GM04503 (cell line): ENCODE measurements around the gene PALLD.
"Not testable (repeated sequence)": the region's sequence is repeated elsewhere in the genome, so short reads cannot be mapped to it uniquely, and the experiment has no call there.

Source experiments
- DNase-seq: peaks from one replicate; pipeline ENCODE4 v3.0.0-alpha.2; 2012; ENCODE audit warnings: low read depth

Gene PALLD

GRCh38 chr4:168708108-168708507 lies 211.3 kb downstream of the PALLD start:
- no peak for DNase-seq

- DNase-seq: no peak
These were observed 213.6 kb downstream of the PALLD start for GRCh38 chr4:168710353-168710946.

DNA sequence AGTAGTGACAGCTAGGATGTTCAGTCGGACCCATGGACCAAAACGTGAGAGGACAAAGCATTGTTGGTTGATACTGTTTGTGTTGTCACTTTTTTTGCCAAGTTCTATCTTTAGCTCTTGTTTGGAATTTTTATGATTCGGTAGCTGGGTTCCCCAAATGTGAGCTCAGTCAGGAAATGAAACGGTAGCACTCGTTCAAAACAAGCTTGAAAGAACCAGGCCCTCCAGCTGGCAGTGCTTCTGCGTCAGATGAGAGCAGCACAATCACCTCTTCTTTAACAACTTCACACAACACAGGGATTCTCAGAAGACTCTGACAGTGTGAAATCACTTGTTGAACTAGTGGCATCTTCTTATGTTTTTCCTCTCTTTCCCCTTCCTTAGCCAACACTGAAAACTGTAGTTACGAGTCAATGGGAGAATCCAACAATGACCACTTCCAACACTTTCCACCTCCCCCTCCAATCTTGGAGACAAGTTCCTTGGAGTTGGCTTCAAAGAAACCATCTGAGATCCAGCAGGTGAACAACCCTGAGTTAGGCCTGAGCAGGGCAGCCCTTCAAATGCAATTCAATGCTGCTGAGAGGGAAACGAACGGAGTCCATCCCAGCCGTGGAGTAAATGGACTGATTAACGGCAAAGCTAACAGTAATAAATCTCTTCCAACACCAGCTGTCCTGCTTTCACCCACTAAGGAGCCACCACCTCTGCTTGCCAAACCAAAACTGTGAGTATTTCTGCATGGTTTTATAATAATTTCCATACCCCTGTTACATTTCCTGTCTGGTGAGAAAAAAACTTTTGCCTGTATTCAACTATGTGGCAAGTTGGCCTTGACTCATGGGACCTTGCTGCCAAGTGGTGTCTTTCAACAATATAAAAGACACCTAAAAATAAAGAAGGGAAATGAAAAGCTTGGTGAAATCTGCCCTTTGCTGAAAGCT lies 214.6 kb downstream of the PALLD start:
- DNase-seq: peak; percentile 77

- no peak for DNase-seq
These were observed 215.6 kb downstream of the PALLD start for GRCh38 chr4:168712316-168712890.

GRCh38 chr4:168713253-168713652 lies 216.4 kb downstream of the PALLD start:
- no peak for DNase-seq

- DNase-seq: no peak
These were observed 219.0 kb downstream of the PALLD start for GRCh38 chr4:168715896-168716295.

- no peak for DNase-seq
These were observed 219.7 kb downstream of the PALLD start for GRCh38 chr4:168716406-168717129.

DNA sequence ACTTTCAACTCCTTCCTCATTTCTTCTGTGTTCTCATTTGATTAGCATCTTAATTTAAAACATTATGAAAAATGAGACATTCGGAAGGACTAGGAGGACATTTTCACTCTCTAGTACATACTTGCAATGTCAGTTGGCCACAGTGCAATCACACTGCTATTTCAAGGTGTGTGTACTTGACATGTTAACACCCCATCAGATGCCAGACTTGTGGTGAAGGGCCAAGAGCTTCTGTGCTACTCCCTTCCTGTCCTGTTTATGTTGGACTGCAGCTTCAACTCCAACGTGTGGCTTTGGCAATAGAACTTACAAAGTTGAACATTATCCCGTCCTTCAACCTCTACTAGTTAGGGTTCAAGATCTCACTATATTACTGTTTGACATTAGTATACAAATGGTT lies 221.0 kb downstream of the PALLD start:
- DNase-seq: no peak

GRCh38 chr4:168719725-168720124 lies 222.9 kb downstream of the PALLD start:
- no peak for DNase-seq

DNA sequence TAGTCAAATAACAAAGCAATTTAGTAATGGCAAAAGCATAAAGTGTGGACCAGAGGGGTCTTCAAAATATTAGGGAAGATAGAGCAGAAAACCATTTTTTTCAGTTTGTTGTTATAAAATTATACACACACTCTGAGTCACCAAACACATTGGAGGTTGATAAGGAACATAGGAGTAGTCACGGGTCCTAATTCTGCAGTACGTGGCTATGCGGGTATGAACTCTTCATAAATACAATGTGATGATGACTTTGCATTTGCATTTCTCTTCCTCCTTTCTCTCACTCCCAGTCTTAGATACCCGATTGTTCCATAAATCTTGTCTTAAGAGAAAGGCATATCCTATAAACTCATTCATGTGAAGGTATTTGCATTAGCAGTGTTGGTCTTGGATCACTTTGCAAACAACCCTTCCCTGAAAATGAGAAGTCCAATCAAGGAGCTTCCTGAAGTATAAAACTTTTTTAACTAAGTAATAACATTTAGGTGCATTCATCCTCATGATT lies 223.6 kb downstream of the PALLD start:
- DNase-seq: no peak

DNA sequence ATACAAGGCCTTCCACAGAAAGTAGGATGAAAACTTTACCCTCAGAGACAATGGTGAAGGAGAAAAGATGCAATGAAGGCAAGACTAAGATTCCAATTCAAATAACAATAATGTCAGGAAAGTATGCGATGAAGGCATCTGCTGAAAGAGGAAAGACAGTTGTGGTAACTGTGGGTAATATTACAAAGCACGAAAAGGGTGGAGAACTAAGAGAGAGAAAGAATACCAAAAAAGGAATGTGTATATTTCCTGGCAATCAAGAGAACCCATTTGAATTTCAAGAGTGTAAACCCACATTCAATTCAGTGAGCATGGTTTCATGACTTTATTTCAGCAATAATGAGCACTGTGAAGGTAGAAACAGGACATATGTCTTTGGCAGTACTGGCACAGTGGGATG lies 225.5 kb downstream of the PALLD start:
- DNase-seq: no peak

DNA sequence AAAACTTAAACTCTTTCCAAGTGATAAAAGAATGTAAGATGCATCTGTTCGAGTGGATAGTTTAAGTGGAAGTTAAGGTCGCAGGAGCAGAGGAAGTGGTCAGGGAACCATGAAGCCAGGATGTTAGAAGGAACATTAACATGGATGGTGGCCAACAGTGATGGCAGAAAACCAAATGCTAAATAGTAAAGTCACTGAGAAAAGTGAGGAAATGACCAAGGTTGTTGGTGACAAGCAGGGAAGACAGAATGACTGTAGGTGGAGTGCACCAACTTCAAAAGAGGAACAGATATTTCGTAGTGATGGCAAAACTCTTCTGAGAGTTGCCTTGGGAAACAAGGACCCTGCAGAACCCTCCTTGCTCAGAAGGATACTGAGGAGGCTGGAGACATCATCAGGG lies 226.2 kb downstream of the PALLD start:
- DNase-seq: no peak

DNA sequence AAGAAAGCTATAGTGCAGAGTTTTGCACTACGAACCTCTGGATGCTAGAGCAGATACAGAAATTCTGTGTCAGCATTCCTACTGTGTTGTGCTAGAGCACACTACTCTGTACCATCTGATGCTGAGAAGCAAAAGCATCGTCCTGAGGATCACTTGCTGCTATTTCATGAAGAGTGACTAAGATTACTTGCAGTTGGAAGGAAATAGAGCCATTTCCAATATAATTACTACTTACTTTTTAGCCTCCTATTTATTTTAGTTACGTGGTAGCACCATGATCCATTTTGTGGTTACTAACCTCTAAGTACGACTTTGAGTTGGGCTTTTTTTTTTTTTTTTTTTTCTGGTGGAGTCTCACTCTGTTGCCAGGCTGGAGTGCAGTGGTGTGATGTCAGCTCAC lies 226.7 kb downstream of the PALLD start:
- DNase-seq: no peak

- no peak for DNase-seq
These were observed 227.4 kb downstream of the PALLD start for GRCh38 chr4:168724243-168724642.

DNA sequence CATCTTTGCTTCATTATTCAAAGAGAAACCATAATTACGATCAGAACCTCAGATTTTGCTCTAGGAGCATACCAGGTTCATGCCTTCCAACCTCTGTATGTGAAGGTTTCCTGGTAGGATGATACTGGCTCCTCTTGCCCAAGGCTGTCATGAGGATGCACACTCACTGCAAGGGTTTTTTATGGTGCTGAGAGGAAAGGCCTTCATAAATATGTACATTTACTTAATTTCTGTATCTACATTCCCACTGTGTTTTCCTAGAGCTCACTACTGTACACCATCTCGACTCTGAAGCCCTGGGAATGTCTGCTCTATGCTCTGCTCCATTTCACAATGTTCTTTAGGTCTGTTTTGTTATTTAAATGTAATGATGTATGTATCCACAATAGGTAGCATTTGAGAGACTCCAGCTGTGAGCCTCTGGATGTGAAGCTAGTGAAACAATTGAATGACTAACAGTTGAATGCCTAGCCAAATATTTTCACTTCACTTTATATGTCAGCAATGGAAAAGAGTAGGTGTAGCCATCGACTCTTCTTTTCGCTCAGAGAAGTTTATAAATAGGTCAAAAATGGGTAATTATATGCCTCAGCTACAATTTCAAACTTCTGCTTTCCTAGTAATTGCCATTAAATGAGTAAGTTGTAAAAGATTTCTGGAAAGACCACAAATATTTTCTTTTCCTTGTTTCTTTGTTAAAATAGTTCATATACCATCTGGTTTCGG lies 228.0 kb downstream of the PALLD start:
- DNase-seq: no peak

- no peak for DNase-seq
These were observed 229.1 kb downstream of the PALLD start for GRCh38 chr4:168725930-168726329.

GRCh38 chr4:168727181-168727580 lies 230.3 kb downstream of the PALLD start:
- DNase-seq: not testable (repeated sequence)

DNA sequence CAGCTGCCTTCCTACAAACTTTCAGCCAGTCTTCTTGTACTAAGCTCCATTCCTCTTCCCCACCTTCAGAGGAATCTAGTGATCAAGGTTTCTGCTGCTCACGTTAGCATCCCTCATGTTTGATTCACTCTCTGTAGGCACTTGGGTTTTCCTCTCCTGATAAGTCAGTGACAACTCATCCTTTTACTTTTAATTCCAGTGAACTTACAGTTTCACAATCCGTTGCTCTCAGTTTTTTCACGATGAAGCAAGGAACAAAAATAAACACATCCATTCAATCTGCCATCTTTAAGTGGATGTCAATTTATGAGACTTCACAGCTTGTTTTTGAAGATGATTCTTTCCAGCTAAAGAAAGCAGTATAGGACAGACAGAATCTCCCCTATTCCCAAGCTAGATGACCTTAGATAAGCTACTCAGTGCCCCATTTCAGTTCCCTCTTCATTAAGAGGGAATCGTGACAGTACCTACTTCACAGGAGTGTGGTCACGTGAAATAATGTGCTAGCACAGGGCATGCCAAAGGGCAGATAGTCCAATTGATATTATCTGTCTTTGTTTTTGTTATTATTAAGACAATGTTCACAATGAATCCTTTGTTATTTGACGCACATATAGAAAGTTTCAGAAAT lies 234.3 kb downstream of the PALLD start:
- no peak for DNase-seq

DNA sequence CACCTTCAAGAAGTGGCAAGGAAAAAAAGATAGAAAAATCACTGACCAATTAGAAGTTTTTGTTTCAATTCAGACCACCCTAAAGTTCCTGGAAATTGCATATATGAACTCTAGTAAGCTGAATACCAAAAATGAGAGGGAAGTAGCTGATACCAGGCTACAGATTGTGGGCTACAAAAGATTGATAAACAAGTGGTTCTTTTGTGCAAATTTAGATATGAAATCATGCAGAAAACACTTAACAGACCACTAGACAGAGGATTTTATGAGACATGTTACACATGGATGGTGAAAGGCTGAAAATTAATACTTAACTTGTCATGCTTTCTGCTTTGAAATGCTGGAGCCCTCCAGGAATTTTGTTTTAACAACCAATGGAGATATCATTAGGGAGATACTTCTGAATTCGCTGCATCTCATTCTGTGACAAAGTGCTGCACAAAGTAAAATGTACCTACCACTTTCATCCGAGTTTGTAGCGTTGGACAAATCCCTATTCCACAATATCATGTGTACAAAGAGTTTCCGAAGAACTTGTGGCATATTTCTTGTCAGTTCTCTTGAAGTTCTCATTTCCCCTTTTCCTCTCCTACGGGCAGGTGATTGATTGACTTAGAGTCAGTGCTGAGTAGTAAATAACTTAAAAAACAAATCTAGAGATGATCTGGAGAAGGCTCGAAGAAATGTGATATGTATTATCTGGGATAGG lies 235.0 kb downstream of the PALLD start:
- no peak for DNase-seq

- no peak for DNase-seq
These were observed 235.9 kb downstream of the PALLD start for GRCh38 chr4:168732714-168733113.
